Gastrocnemius medialis (tissue), 4 donors: ENCODE data around the gene PPP1R27. TPM values are rescaled to one million over a fixed set of nuclear protein-coding genes. Genes with fewer than 3 reads are reported as not detected.
"Not testable (repeated sequence)": the region's sequence is repeated elsewhere in the genome, so short reads cannot be mapped to it uniquely, and the experiment has no call there.

Source experiments
- ATAC-seq, 2 donors: fragments of 150-250 bp; one replicate each; pipeline ENCODE4 v1.9.1; 2016
- DNase-seq, 2 donors: peaks; one replicate each; pipeline ENCODE4 v3.0.0-alpha.2; 2019
- H3K27ac ChIP-seq, 4 donors: fragments of 200-600 bp; sonication (generic); 1 replicate in 1 of 4; 2 replicates in 3 of 4; pipeline ENCODE4 v1.5.1; 2016 to 2018; ENCODE audit warnings: mild to moderate bottlenecking in 2 of 4, moderate library complexity in 1 of 4
- H3K27me3 ChIP-seq, 3 donors: fragments of 200-600 bp; sonication (generic) in 2 of 3; 1 replicate in 1 of 3; 2 replicates in 2 of 3; pipeline versions ENCODE4 v1.5.1 to v1.6.0; 2016 to 2019; ENCODE audit warnings: mild to moderate bottlenecking in 1 of 3, moderate library complexity in 1 of 3
- H3K36me3 ChIP-seq, 2 donors: fragments of 200-600 bp; sonication (generic) in 1 of 2; one replicate each; pipeline ENCODE4 v1.5.1; 2017 to 2018
- H3K4me1 ChIP-seq, 2 donors: fragments of 200-600 bp; sonication (generic) in 1 of 2; one replicate each; pipeline ENCODE4 v1.5.1; 2016 to 2017; ENCODE audit warnings: mild to moderate bottlenecking in 2 of 2
- H3K4me3 ChIP-seq, 4 donors: fragments of 200-600 bp; sonication (generic) in 3 of 4; 1 replicate in 1 of 4; 2 replicates in 3 of 4; pipeline ENCODE4 v1.5.1; 2016 to 2019; ENCODE audit warnings: mild to moderate bottlenecking in 2 of 4
- H3K9me3 ChIP-seq, 3 donors: fragments of 200-600 bp; sonication (generic) in 2 of 3; 1 replicate in 1 of 3; 2 replicates in 2 of 3; pipeline ENCODE4 v1.5.1; 2016 to 2019
- CTCF ChIP-seq, 5 experiments: fragments of 450-650 bp in 3 of 5; fragments of 200-600 bp in 2 of 5; sonication (generic) in 2 of 5; IDR thresholded peaks in 4 of 5; conservative IDR thresholded peaks in 1 of 5; 1 replicate in 4 of 5; 2 replicates in 1 of 5; pipeline ENCODE4 v1.5.1; 2016 to 2019; ENCODE audit warnings: antibody characterized with exemption in 5 of 5, mild to moderate bottlenecking in 3 of 5, moderate library complexity in 3 of 5
- POLR2A ChIP-seq, 2 donors: fragments of 450-650 bp; IDR thresholded peaks; one replicate each; pipeline ENCODE4 v1.6.1; 2017; ENCODE audit warnings: antibody characterized with exemption in 2 of 2, mild to moderate bottlenecking in 2 of 2, moderate library complexity in 2 of 2
- in situ Hi-C, 4 donors: fragments of 200-750 bp; cut with MboI; loops; one replicate each; pipeline versions ENCODE4 v1.15.0 to v1.8.0; 2017; ENCODE audit warnings: low sequenced_read_pairs in 4 of 4
- intact Hi-C: fragments of 100-400 bp; cut with DNase I; formaldehyde crosslinking; loops from one replicate; pipeline ENCODE4 v1.15.1; 2023; ENCODE audit warnings: low total_unique reads
- total RNA-seq, 4 donors: library from RNA; depleted of rRNA; stranded (reverse); fragments of >200 nt; gene quantifications; one replicate each; pipeline versions ENCODE4 v1.1.0 to v1.2.3, GENCODE V29; 2016

Gene PPP1R27
- total RNA-seq, 4 donors from 2014 or later: 245 to 708 (median 400) TPM

GRCh38 chr17:81840826-81841778 lies 6.3 kb upstream of the PPP1R27 start:
- in situ Hi-C loops (no loop called here), intact Hi-C loops (loop anchor here (1.0 to 2.0 kb wide), 2 partner anchors 20 to 46 kb away; no protein-coding TSS in a partner anchor)
- Histone ChIP-seq H3K36me3 (peaks cover 0 to 29% of the 10 kb centered on the region in 2 donors), H3K9me3 (no peaks in the 10 kb centered on the region), H3K27ac (peak overlapping the region; percentile 98 to 99 (median 99)), H3K4me1 (peaks cover 64 to 67% of the 10 kb centered on the region in 2 donors), H3K4me3 (peak overlapping the region; percentile 25 to 50 (median 38)), H3K27me3 (no peaks in the 10 kb centered on the region)
- TF ChIP-seq CTCF (IDR thresholded peaks at IDR 0.05 in 4 of 5, conservative IDR thresholded peaks at IDR 0.05 in 1 of 5): no peak
- TF ChIP-seq POLR2A (IDR thresholded peaks at IDR 0.05): peak; percentile 75 to 86
- ATAC-seq: peak; percentile 70
- peak; percentile 88 to 93 for DNase-seq

GRCh38 chr17:81840059-81840458 lies 5.2 kb upstream of the PPP1R27 start:
- intact Hi-C loops: loop anchor here (2.0 kb wide), 1 partner anchor 47 kb away; no protein-coding TSS in a partner anchor
- in situ Hi-C loops, DNase-seq, H3K4me3 ChIP-seq, H3K27me3 ChIP-seq, ATAC-seq, H3K9me3 ChIP-seq: not testable (repeated sequence)
- Histone ChIP-seq H3K36me3 (peaks cover 0 to 19% of the 10 kb centered on the region in 2 donors), H3K4me1 (peaks cover 69 to 74% of the 10 kb centered on the region in 2 donors), H3K27ac (peak overlapping the region; percentile 98 to 99 (median 99))

- no peaks in the 10 kb centered on the region for H3K27me3 ChIP-seq
- H3K4me3 ChIP-seq: peak overlapping the region in 1 of 4 donors; percentile 4
- peak overlapping the region; percentile 98 to 99 (median 99) for H3K27ac ChIP-seq
- peaks cover 0 to 11% of the 10 kb centered on the region in 2 donors for H3K36me3 ChIP-seq
- DNase-seq (peak; percentile 67 to 69), ATAC-seq (peak in 1 of 2 donors; percentile 29)
- peaks cover 69 to 74% of the 10 kb centered on the region in 2 donors for H3K4me1 ChIP-seq
- no peaks in the 10 kb centered on the region for H3K9me3 ChIP-seq
- TF ChIP-seq CTCF (IDR thresholded peaks at IDR 0.05 in 4 of 5, conservative IDR thresholded peaks at IDR 0.05 in 1 of 5) (no peak), POLR2A (IDR thresholded peaks at IDR 0.05) (no peak)
- intact Hi-C loops (no loop called here), in situ Hi-C loops (no loop called here)
Measured at GRCh38 chr17:81839301-81839700, 4.5 kb upstream of the PPP1R27 start.

GRCh38 chr17:81838753-81839255 lies 4.0 kb upstream of the PPP1R27 start:
- H3K4me1 ChIP-seq: peaks cover 72 to 76% of the 10 kb centered on the region in 2 donors
- DNase-seq: peak; percentile 68 to 75
- intact Hi-C loops (no loop called here), in situ Hi-C loops (no loop called here)
- no peaks in the 10 kb centered on the region for H3K27me3 ChIP-seq
- peak overlapping the region in 2 of 4 donors; percentile 4 to 13 for H3K4me3 ChIP-seq
- H3K27ac ChIP-seq: peak overlapping the region; percentile 98 to 99 (median 99)
- H3K9me3 ChIP-seq: no peaks in the 10 kb centered on the region
- TF ChIP-seq POLR2A (IDR thresholded peaks at IDR 0.05) (peak in 1 of 2 donors; percentile 61), CTCF (IDR thresholded peaks at IDR 0.05 in 4 of 5, conservative IDR thresholded peaks at IDR 0.05 in 1 of 5) (no peak)
- peak; percentile 16 to 41 for ATAC-seq
- peaks cover 0 to 6% of the 10 kb centered on the region in 2 donors for H3K36me3 ChIP-seq

GRCh38 chr17:81837641-81838040 lies 2.8 kb upstream of the PPP1R27 start:
- H3K27ac ChIP-seq: peak overlapping the region; percentile 98 to 99 (median 99)
- in situ Hi-C loops (no loop called here), intact Hi-C loops (no loop called here)
- TF ChIP-seq POLR2A (IDR thresholded peaks at IDR 0.05): no peak
- no peak for TF ChIP-seq CTCF (IDR thresholded peaks at IDR 0.05 in 4 of 5, conservative IDR thresholded peaks at IDR 0.05 in 1 of 5)
- ATAC-seq (peak; percentile 46 to 53), DNase-seq (peak; percentile 67 to 89)
- H3K9me3 ChIP-seq: no peaks in the 10 kb centered on the region
- H3K27me3 ChIP-seq: no peaks in the 10 kb centered on the region
- no peak overlapping the region for H3K4me3 ChIP-seq
- H3K36me3 ChIP-seq: no peaks in the 10 kb centered on the region
- H3K4me1 ChIP-seq: peaks cover 68 to 72% of the 10 kb centered on the region in 2 donors
